Measurements from ENCODE around the gene TPK1.

GRCh38 chr7:144473908-144474307 is 361.9 kb downstream of the TPK1 start:
- TF ChIP-seq EP300 (IDR thresholded peaks at IDR 0.05) (no peak), POLR2A (IDR thresholded peaks at IDR 0.05) (no peak), CTCF (IDR thresholded peaks at IDR 0.05) (no peak)

Data from gastroesophageal sphincter (tissue), 3 donors.